MM.1S (cell line): ENCODE results near the gene SALL4.
A peak's percentile ranks its signal among the peaks of the same experiment; 100 is the strongest.

Experiments used
- DNase-seq: peaks from one replicate; pipeline ENCODE4 v3.0.0-alpha.2; 2015
- H2AFZ ChIP-seq: fragments of 300-600 bp; sonication (generic); 2 replicates; pipeline ENCODE4 v1.6.0; 2016; ENCODE audit warnings: antibody characterized with exemption, low read length
- H3F3A ChIP-seq: fragments of 300-600 bp; sonication (generic); 2 replicates; pipeline ENCODE4 v1.6.1; 2016; ENCODE audit warnings: mild to moderate bottlenecking, antibody characterized with exemption, low read length, moderate library complexity, mixed read lengths; ENCODE audit not compliant: insufficient read depth
- H3K27ac ChIP-seq: fragments of 300-600 bp; sonication (generic); 2 replicates; pipeline ENCODE4 v1.5.1; 2016; ENCODE audit warnings: mild to moderate bottlenecking, low read length
- H3K27me3 ChIP-seq: fragments of 300-600 bp; sonication (generic); replicated peaks from 2 replicates; pipeline ENCODE4 v1.6.0; 2016; ENCODE audit warnings: low read length; ENCODE audit not compliant: insufficient read depth
- H3K36me3 ChIP-seq: fragments of 300-600 bp; sonication (generic); replicated peaks from 2 replicates; pipeline ENCODE4 v1.6.1; 2016; ENCODE audit warnings: mild to moderate bottlenecking, low read length, mixed read lengths; ENCODE audit not compliant: insufficient read depth
- H3K4me1 ChIP-seq: fragments of 300-600 bp; sonication (generic); 2 replicates; pipeline ENCODE4 v1.6.1; 2016; ENCODE audit warnings: low read length, mixed read lengths
- H3K4me2 ChIP-seq: fragments of 300-600 bp; sonication (generic); 2 replicates; pipeline ENCODE4 v1.6.0; 2016; ENCODE audit warnings: low read depth, low read length
- H3K4me3 ChIP-seq: fragments of 300-600 bp; sonication (generic); 2 replicates; pipeline ENCODE4 v1.5.1; 2016; ENCODE audit warnings: low read length, mixed read lengths
- H3K79me2 ChIP-seq: fragments of 300-600 bp; sonication (generic); 2 replicates; pipeline ENCODE4 v1.6.1; 2016; ENCODE audit warnings: mixed run types, low read length, mixed read lengths
- H3K9ac ChIP-seq: fragments of 300-600 bp; sonication (generic); 2 replicates; pipeline ENCODE4 v1.6.1; 2016; ENCODE audit warnings: low read length, mixed read lengths
- H3K9me2 ChIP-seq: fragments of 300-600 bp; sonication (generic); replicated peaks from 2 replicates; pipeline ENCODE4 v1.6.1; 2016; ENCODE audit warnings: mild to moderate bottlenecking, low read length, mixed read lengths; ENCODE audit not compliant: insufficient read depth
- H3K9me3 ChIP-seq: fragments of 300-600 bp; sonication (generic); replicated peaks from 2 replicates; pipeline ENCODE4 v1.6.1; 2016; ENCODE audit warnings: mild to moderate bottlenecking, low read length, mixed read lengths; ENCODE audit not compliant: insufficient read depth
- H4K20me1 ChIP-seq: fragments of 300-600 bp; sonication (generic); 2 replicates; pipeline ENCODE4 v1.6.1; 2016; ENCODE audit warnings: mild to moderate bottlenecking, low read length, moderate library complexity, mixed read lengths; ENCODE audit not compliant: insufficient read depth
- EZH2 ChIP-seq: fragments of 300-600 bp; sonication (generic); optimal IDR thresholded peaks from 2 replicates; pipeline ENCODE3; 2017; ENCODE audit warnings: low read depth, mild to moderate bottlenecking, antibody characterized with exemption, low read length, mixed read lengths
- EZH2phosphoT487 ChIP-seq: fragments of 300-600 bp; sonication (generic); IDR thresholded peaks from 2 replicates; pipeline ENCODE4 v1.6.1; 2018; ENCODE audit warnings: antibody characterized with exemption, low read length
- TF ChIP-seq, protein P1 (sequence below): fragments of 300-600 bp; sonication (generic); IDR thresholded peaks from 2 replicates; pipeline ENCODE4 v1.5.1; 2016; ENCODE audit warnings: antibody characterized with exemption, low read length, mixed read lengths

Gene SALL4

GRCh38 chr20:51800060-51800871, 2.1 kb downstream of the SALL4 start:
- Histone ChIP-seq H3K79me2 (no peaks in the 10 kb centered on the region), H3K27ac (no peak overlapping the region), H3K27me3 (no peaks in the 10 kb centered on the region), H3K36me3 (no peaks in the 10 kb centered on the region), H2AFZ (peak overlapping the region; percentile 86), H3K9me3 (no peaks in the 10 kb centered on the region), H3K4me1 (no peaks in the 10 kb centered on the region), H3K9me2 (no peaks in the 10 kb centered on the region), H4K20me1 (no peaks in the 10 kb centered on the region), H3K4me2 (peak overlapping the region; percentile 98), H3F3A (no peaks in the 10 kb centered on the region), H3K4me3 (peak overlapping the region; percentile 57), H3K9ac (peak overlapping the region; percentile 7; the same call in 1 of the 2 replicates)
- peak; percentile 41 for DNase-seq
- TF ChIP-seq EZH2 (no peak), EZH2phosphoT487 (no peak)
- TF ChIP-seq, protein P1, sequence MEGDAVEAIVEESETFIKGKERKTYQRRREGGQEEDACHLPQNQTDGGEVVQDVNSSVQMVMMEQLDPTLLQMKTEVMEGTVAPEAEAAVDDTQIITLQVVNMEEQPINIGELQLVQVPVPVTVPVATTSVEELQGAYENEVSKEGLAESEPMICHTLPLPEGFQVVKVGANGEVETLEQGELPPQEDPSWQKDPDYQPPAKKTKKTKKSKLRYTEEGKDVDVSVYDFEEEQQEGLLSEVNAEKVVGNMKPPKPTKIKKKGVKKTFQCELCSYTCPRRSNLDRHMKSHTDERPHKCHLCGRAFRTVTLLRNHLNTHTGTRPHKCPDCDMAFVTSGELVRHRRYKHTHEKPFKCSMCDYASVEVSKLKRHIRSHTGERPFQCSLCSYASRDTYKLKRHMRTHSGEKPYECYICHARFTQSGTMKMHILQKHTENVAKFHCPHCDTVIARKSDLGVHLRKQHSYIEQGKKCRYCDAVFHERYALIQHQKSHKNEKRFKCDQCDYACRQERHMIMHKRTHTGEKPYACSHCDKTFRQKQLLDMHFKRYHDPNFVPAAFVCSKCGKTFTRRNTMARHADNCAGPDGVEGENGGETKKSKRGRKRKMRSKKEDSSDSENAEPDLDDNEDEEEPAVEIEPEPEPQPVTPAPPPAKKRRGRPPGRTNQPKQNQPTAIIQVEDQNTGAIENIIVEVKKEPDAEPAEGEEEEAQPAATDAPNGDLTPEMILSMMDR, result peak; percentile 88

DNA sequence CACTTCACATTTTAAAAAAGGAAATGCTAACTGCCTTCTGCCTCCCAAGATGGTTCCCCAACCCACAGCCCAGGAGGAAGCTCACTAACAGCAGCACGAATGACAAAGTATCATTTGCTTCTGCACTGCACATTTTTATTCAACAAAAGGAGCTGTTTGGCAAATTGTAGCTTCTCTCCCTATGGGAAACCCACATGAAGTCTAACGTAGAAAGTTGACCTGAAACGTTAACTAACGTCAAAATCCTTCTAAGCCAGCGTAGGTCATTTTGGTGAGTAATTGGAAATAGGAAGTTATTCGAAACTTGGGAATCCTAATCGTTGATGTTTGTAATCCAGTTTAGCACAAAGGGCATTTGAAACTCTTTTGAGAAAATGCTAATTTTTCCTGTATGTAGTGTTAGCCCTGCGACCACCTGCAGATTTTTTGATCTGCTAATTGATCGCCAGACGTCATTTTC, 2.9 kb downstream of the SALL4 start:
- no peaks in the 10 kb centered on the region for H3K9me3 ChIP-seq
- H3F3A ChIP-seq, result no peaks in the 10 kb centered on the region
- H3K4me3 ChIP-seq, result no peak overlapping the region
- H4K20me1 ChIP-seq, result no peaks in the 10 kb centered on the region
- H3K27me3 ChIP-seq, result no peaks in the 10 kb centered on the region
- TF ChIP-seq EZH2 (no peak), EZH2phosphoT487 (no peak)
- TF ChIP-seq, protein P1, result no peak
- no peak for DNase-seq
- no peaks in the 10 kb centered on the region for H3K36me3 ChIP-seq
- H3K4me2 ChIP-seq, result no peak overlapping the region
- no peak overlapping the region for H2AFZ ChIP-seq
- H3K27ac ChIP-seq, result no peak overlapping the region
- no peaks in the 10 kb centered on the region for H3K9me2 ChIP-seq
- H3K9ac ChIP-seq, result no peak overlapping the region
- H3K79me2 ChIP-seq, result no peaks in the 10 kb centered on the region
- no peaks in the 10 kb centered on the region for H3K4me1 ChIP-seq

- H3K9me2 ChIP-seq, result no peaks in the 10 kb centered on the region
- H3K4me2 ChIP-seq, result no peak overlapping the region
- H3K4me1 ChIP-seq, result no peaks in the 10 kb centered on the region
- no peak overlapping the region for H3K27ac ChIP-seq
- H3F3A ChIP-seq, result no peaks in the 10 kb centered on the region
- no peaks in the 10 kb centered on the region for H3K9me3 ChIP-seq
- no peak overlapping the region for H2AFZ ChIP-seq
- H4K20me1 ChIP-seq, result no peaks in the 10 kb centered on the region
- TF ChIP-seq, protein P1, result no peak
- TF ChIP-seq EZH2, result no peak
- TF ChIP-seq EZH2phosphoT487, result no peak
- no peak for DNase-seq
- no peaks in the 10 kb centered on the region for H3K36me3 ChIP-seq
- no peak overlapping the region for H3K9ac ChIP-seq
- no peaks in the 10 kb centered on the region for H3K27me3 ChIP-seq
- no peak overlapping the region for H3K4me3 ChIP-seq
- H3K79me2 ChIP-seq, result no peaks in the 10 kb centered on the region
These were observed 4.8 kb downstream of the SALL4 start for GRCh38 chr20:51797357-51798025.
